Skeletal muscle tissue (tissue), 4 donors: ENCODE results near the gene ALOX15. TPM values are rescaled to one million over a fixed set of nuclear protein-coding genes. Genes with fewer than 3 reads are reported as not detected.
"Not testable (repeated sequence)": the region's sequence is repeated elsewhere in the genome, so short reads cannot be mapped to it uniquely, and the experiment has no call there.

ENCODE experiments used
- H3K27ac ChIP-seq: one replicate; pipeline ENCODE4 v1.7.0; 2013; ENCODE audit warnings: mild to moderate bottlenecking, low read depth, low read length, inconsistent platforms
- H3K27me3 ChIP-seq, 3 donors: one replicate each; pipeline ENCODE4 v1.7.0; 2013; ENCODE audit warnings: low read length in 3 of 3; ENCODE audit not compliant: control insufficient read depth in 3 of 3, insufficient read depth in 3 of 3
- H3K36me3 ChIP-seq, 3 donors: one replicate each; pipeline ENCODE4 v1.7.0; 2013; ENCODE audit warnings: low read length in 3 of 3; ENCODE audit not compliant: control insufficient read depth in 3 of 3, insufficient read depth in 3 of 3
- H3K4me1 ChIP-seq, 3 donors: one replicate each; pipeline ENCODE4 v1.7.0; 2013; ENCODE audit warnings: low read length in 3 of 3, mild to moderate bottlenecking in 3 of 3; ENCODE audit not compliant: control insufficient read depth in 3 of 3, insufficient read depth in 3 of 3
- H3K4me3 ChIP-seq, 3 donors: one replicate each; pipeline ENCODE4 v1.7.0; 2013; ENCODE audit warnings: low read length in 3 of 3
- H3K9ac ChIP-seq, 3 donors: one replicate each; pipeline ENCODE4 v1.7.0; 2013; ENCODE audit warnings: low read length in 3 of 3, mild to moderate bottlenecking in 3 of 3, moderate library complexity in 2 of 3, low read depth in 1 of 3
- H3K9me3 ChIP-seq, 3 donors: one replicate each; pipeline ENCODE4 v1.7.0; 2013; ENCODE audit warnings: low read length in 3 of 3; ENCODE audit not compliant: control insufficient read depth in 3 of 3
- total RNA-seq: library from RNA; depleted of rRNA; stranded (reverse); fragments of >200 nt; gene quantifications from one replicate; pipeline ENCODE4 v1.2.3, GENCODE V29; 2014
- donor health status: Osteomylitis.

ALOX15 gene, protein sequence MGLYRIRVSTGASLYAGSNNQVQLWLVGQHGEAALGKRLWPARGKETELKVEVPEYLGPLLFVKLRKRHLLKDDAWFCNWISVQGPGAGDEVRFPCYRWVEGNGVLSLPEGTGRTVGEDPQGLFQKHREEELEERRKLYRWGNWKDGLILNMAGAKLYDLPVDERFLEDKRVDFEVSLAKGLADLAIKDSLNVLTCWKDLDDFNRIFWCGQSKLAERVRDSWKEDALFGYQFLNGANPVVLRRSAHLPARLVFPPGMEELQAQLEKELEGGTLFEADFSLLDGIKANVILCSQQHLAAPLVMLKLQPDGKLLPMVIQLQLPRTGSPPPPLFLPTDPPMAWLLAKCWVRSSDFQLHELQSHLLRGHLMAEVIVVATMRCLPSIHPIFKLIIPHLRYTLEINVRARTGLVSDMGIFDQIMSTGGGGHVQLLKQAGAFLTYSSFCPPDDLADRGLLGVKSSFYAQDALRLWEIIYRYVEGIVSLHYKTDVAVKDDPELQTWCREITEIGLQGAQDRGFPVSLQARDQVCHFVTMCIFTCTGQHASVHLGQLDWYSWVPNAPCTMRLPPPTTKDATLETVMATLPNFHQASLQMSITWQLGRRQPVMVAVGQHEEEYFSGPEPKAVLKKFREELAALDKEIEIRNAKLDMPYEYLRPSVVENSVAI
- 0.52 TPM for total RNA-seq

DNA sequence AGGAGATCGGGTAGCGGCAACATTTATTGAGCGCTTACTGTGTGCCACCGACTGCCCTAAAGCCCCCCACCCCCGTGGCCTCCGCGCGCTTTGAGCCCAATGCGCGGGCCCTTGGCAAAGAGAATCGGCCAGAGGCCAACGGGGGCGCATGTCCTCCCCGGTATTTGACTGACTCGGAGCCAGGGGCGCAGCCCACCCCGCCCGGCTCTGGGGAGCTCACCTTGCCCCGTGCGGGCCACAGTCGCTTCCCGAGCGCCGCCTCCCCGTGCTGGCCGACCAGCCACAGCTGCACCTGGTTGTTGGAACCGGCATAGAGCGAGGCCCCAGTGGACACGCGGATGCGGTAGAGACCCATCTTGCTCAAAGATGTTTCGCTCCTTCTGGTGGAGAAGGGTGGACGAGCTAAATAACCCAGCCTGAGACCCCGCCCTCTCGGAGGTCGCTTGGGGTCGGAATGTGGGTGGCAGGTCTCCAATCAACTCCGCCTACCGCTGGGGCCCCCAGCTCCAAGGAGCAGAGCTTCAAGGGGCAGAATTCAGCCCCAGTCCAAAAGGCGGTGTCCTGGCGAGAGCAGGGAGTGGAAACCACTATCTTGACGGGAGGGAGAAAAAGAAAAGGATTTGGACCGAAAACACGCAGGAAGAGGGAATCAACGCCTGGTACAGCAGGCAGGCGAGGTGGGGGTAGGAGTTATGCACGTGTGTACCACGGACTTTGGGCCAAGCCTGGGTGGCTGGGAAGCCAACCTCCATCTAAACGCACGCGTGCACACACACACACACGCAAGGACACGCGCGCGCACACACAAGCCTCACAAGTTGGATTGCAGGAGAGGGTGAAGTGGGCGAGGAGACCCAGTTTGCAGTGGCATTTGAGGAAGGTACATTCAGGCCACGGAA is at the start of gene ALOX15:
Gene ALOX15, minus strand, starts transcription at position 382 of the 899 bp plus-strand sequence. Its CDS starts 27 bp downstream, at position 355.
- peaks cover 57 to 63% (median 57%) of the 10 kb centered on the region in 3 donors for H3K27me3 ChIP-seq

DNA sequence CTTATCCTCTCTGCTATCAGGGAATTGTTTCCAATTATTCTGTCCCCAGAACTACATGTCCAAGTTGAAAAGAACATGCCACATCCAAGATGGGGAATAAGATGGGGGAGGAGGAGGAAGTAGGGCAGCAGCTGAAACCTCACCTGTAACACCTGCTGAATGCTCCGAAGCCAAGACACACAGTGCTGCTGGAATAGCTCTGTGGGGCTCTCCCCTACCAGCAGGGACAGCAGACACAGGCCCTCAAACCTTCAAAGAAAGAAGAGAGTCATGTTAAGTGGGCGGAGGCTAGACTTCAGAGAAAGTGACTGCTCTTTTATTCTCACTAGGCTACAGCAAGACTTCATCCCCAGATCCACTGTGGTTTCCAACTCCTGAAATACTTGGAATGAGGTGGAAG is 49.3 kb upstream of the ALOX15 start:
- no peak overlapping the region for H3K9ac ChIP-seq
- peaks cover 4% of the 10 kb centered on the region in 3 donors for H3K36me3 ChIP-seq
- H3K9me3 ChIP-seq, result no peaks in the 10 kb centered on the region
- no peaks in the 10 kb centered on the region for H3K27me3 ChIP-seq
- H3K4me1 ChIP-seq, result no peaks in the 10 kb centered on the region
- H3K4me3 ChIP-seq, result no peak overlapping the region
- H3K27ac ChIP-seq, result no peak overlapping the region

More for the DNA sequence above, at the start of gene ALOX15:
- Histone ChIP-seq H3K27ac (no peak within 1 kb of the TSS), H3K9me3 (no peaks in the 10 kb centered on the region), H3K4me1 (peaks cover 8 to 16% (median 10%) of the 10 kb centered on the region in 3 donors), H3K4me3 (no peak within 1 kb of the TSS), H3K36me3 (no peaks in the 10 kb centered on the region), H3K9ac (no peak within 1 kb of the TSS)

DNA sequence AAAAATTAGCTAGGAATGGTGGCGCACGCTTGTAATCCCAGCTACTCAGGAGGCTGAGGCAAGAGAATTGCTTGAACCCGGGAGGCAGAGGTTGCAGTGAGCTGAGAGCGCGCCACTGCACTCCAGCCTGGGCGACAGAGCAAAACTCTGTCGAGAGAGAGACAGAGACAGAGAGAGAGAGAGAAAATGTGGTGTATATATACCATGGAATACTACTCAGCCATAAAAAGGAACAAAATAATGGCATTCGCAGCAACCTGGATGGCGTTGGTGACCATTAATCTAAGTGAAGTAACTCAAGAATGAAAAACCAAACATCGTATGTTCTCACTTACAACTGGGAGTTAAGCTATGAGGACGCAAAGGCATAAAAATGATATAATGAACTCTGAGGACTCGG is 48.4 kb upstream of the ALOX15 start:
- H3K4me3 ChIP-seq, H3K9me3 ChIP-seq, H3K27ac ChIP-seq, H3K9ac ChIP-seq, H3K36me3 ChIP-seq, H3K27me3 ChIP-seq, H3K4me1 ChIP-seq: not testable (repeated sequence)

DNA sequence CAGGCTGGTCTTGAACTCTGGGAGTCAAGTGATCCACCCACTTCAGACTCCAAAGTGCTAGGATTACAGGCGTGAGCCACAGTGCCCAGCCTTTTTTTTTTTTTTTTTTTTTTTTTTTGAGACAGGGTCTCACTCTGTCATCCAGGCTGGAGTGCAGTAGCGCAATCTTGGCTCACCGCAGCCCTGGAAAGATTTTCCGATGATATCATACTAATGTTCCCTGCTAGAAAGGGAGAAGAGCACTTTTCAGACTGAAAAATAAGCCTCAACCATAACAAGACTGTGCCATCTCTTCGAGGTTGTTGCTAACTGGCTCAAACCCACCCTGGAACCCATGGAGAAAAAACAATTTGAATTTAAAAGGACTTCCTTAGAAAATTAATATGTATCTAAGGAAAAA is 42.3 kb upstream of the ALOX15 start:
- H3K4me3 ChIP-seq, H3K9ac ChIP-seq, H3K27me3 ChIP-seq, H3K9me3 ChIP-seq, H3K4me1 ChIP-seq: not testable (repeated sequence)
- peak overlapping the region; percentile 31 for H3K27ac ChIP-seq
- peaks cover 14 to 30% (median 25%) of the 10 kb centered on the region in 3 donors for H3K36me3 ChIP-seq

DNA sequence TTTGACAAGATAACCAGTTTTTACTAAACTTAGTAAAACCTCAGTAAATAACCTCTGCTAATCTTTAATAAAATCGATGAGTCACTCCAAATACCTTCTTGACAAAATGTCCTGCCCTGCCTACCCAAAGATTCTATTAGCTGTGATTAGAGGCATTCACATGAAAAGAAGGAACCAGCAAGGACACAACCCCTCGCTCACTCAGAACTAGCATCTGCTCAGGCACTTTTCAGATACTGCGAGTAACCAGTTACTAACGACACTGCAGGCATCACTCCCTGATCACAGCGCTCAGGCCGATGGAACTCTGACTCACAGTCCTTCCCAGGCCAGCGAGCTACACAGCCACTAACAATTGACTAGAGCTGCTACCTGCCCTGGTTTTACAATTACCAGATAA is 38.2 kb upstream of the ALOX15 start:
- no peaks in the 10 kb centered on the region for H3K27me3 ChIP-seq
- peaks cover 37 to 57% (median 47%) of the 10 kb centered on the region in 3 donors for H3K36me3 ChIP-seq
- no peaks in the 10 kb centered on the region for H3K9me3 ChIP-seq
- no peak overlapping the region for H3K4me3 ChIP-seq
- H3K27ac ChIP-seq, result no peak overlapping the region
- H3K4me1 ChIP-seq, result no peaks in the 10 kb centered on the region
- H3K9ac ChIP-seq, result no peak overlapping the region

DNA sequence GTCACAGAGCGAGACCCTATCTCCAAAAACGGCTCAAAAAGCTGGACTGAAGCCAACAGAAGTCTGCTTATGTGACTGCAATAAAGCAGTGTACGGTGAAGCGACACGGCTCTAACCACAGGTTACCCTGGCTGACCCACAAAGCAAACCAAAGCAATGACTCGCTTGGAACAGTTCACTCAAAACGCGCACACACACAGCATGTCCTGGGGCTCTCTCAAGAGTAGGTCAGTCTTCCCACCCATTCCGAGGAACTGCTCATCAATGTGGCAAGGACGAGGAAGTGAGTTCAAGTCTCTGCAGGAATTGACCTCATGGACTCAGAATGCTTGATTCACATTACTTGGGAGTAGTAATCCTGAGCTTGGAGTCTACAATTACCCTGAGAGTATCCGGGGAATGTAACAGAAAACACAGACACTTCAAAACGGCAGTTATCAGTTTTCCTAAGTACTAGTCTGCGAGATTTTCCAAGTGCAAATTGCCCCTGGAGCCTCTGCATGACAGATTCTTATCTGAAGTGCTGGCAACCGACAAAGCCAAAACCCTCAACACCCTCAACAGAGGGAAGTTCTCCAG is 37.1 kb upstream of the ALOX15 start:
- Histone ChIP-seq H3K4me1 (no peaks in the 10 kb centered on the region), H3K36me3 (peaks cover 46 to 67% (median 55%) of the 10 kb centered on the region in 3 donors), H3K27me3 (no peaks in the 10 kb centered on the region), H3K4me3 (no peak overlapping the region), H3K9me3 (no peaks in the 10 kb centered on the region), H3K27ac (no peak overlapping the region), H3K9ac (no peak overlapping the region)

DNA sequence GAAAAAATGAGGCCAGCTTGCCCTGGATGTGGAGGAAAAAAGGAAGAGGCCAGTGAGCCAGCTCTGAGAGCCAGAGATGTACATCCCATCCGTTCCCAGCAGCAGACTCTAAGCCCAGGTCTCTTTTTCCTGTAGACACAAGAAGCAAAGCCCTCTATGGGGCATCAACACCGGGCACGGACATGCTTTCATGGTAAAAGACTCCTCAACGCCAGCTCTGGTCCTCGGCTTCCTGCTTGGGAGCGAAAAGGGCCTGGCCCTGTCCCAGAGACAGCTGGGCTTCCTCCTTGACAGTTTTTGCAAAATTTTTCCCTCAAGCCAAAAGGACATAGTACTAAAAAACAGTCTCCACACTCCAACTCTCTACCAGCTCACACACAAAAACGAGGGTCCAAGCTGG is 35.3 kb upstream of the ALOX15 start:
- Histone ChIP-seq H3K9ac (no peak overlapping the region), H3K27ac (no peak overlapping the region), H3K9me3 (no peaks in the 10 kb centered on the region), H3K36me3 (peaks cover 48 to 67% (median 57%) of the 10 kb centered on the region in 3 donors), H3K4me3 (no peak overlapping the region), H3K4me1 (no peaks in the 10 kb centered on the region), H3K27me3 (no peaks in the 10 kb centered on the region)

DNA sequence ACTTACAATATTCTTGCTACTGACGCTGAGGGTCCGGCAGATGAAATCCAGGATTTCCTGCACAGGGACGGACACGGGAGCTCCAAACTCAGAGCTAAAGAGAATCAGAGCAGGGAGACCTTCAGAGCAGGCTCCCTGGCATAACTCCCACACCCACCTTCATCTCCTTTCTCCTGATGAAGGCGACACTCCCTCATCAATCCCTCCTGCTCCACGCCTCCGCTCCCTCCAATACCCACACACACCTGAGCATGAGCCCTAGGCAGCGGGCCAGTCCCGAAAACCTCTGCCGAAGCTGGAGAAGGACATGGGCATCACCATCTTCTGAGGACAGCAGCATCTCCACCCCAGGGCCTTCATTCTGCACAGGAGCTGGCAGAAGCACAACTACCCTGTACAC is 34.3 kb upstream of the ALOX15 start:
- Histone ChIP-seq H3K9me3 (no peaks in the 10 kb centered on the region), H3K4me1 (no peaks in the 10 kb centered on the region), H3K27me3 (no peaks in the 10 kb centered on the region), H3K9ac (no peak overlapping the region), H3K27ac (no peak overlapping the region), H3K4me3 (no peak overlapping the region), H3K36me3 (peaks cover 55 to 71% (median 62%) of the 10 kb centered on the region in 3 donors)

DNA sequence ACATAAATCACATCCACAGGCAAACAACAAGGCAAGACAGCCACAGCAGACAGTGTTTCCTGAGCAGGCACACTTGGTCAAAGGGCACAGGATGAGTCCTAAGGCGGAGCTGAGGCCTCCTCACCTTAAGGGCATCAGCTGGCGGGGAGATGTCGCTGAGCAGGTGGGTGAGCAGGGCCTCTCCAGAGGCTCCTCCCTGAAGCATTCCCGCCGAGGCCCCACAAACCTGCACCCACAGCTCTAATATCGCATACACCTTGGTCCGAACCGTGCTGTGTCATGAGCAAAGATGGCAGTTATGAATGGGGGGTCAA is 33.2 kb upstream of the ALOX15 start:
- Histone ChIP-seq H3K27me3 (no peaks in the 10 kb centered on the region), H3K9ac (no peak overlapping the region), H3K4me1 (no peaks in the 10 kb centered on the region), H3K36me3 (peaks cover 54 to 72% (median 56%) of the 10 kb centered on the region in 3 donors), H3K27ac (no peak overlapping the region), H3K4me3 (no peak overlapping the region), H3K9me3 (no peaks in the 10 kb centered on the region)
